Ovary (tissue), 9 donors: ENCODE measurements around the gene RPS6KA6. TPM values are rescaled to one million over a fixed set of nuclear protein-coding genes. Genes with fewer than 3 reads are reported as not detected.
"Not testable (repeated sequence)": the region's sequence is repeated elsewhere in the genome, so short reads cannot be mapped to it uniquely, and the experiment has no call there.

Source experiments
- DNase-seq, 5 donors: peaks; one replicate each; pipeline ENCODE4 v3.0.0-alpha.2; 2019 to 2020
- H3K27ac ChIP-seq, 2 donors: fragments of 200-600 bp; one replicate each; pipeline versions ENCODE4 v1.5.1 to v1.8.0; 2019 to 2022
- H3K27me3 ChIP-seq: fragments of 200-600 bp; one replicate; pipeline ENCODE4 v1.8.0; 2022
- H3K36me3 ChIP-seq: fragments of 200-600 bp; sonication (generic); one replicate; pipeline ENCODE4 v1.5.1; 2019
- H3K4me1 ChIP-seq: one replicate; pipeline ENCODE4 v1.8.1; 2013; ENCODE audit warnings: mild to moderate bottlenecking, moderate library complexity; ENCODE audit not compliant: insufficient read depth
- H3K4me3 ChIP-seq: fragments of 200-600 bp; sonication (generic); one replicate; pipeline ENCODE4 v1.5.1; 2017
- H3K9me3 ChIP-seq, 2 donors: fragments of 200-600 bp in 1 of 2; sonication (generic) in 1 of 2; one replicate each; pipeline versions ENCODE4 v1.5.1 to v1.8.1; 2013 to 2019; ENCODE audit warnings: mild to moderate bottlenecking in 1 of 2, moderate library complexity in 1 of 2
- CTCF ChIP-seq, 3 donors: fragments of 450-650 bp in 2 of 3; fragments of 200-600 bp in 1 of 3; IDR thresholded peaks; one replicate each; pipeline versions ENCODE4 v1.5.1 to v1.8.0; 2016 to 2022; ENCODE audit warnings: antibody characterized with exemption in 3 of 3, mild to moderate bottlenecking in 1 of 3
- EP300 ChIP-seq: sonication (generic); formaldehyde crosslinking; IDR thresholded peaks from one replicate; pipeline ENCODE4 v1.6.1; 2017; ENCODE audit warnings: antibody characterized with exemption
- POLR2A ChIP-seq: fragments of 450-650 bp; IDR thresholded peaks from one replicate; pipeline ENCODE4 v1.6.1; 2017; ENCODE audit warnings: antibody characterized with exemption, mild to moderate bottlenecking, moderate library complexity
- WGBS, 3 donors: extraction: QIAGEN DNeasy Blood & Tissue Kit in 1 of 3; methylation state at CpG; one replicate each; pipeline versions ENCODE4 v1.1.5 to v1.1.7; 2013 to 2017; 5-methylcytosine and 5-hydroxymethylcytosine counted together
- intact Hi-C, 4 donors: fragments of 100-400 bp; cut with DNase I; formaldehyde crosslinking; loops; one replicate each; pipeline versions ENCODE4 v1.11.0 to v1.15.1; 2022 to 2023
- polyA plus RNA-seq, 2 donors: library from polyadenylated mRNA; stranded (reverse); fragments of 200-250 nt in 1 of 2; fragments of 350-450 nt in 1 of 2; fragmentation: Illumina TruSeq in 1 of 2; extraction: RNeasy Lipid Tissue Mini Kit (QIAGEN cat#74804) in 1 of 2; gene quantifications; one replicate each; pipeline ENCODE4 v1.2.3, GENCODE V29; 2013 to 2014
- total RNA-seq, 7 donors: library from RNA; depleted of rRNA in 2 of 7; stranded (reverse); fragments of >200 nt in 2 of 7; fragmentation: NEBNext Ultra II Directional in 3 of 7; extraction: Animal tissue kit (Norgen Biotek cat#: 25700) in 3 of 7; gene quantifications; one replicate each; pipeline versions ENCODE4 v1.1.0 to v1.2.4, GENCODE V29; 2016 to 2023
- donor health status: DM: no; HTN: no; CAD: no; lungs with moderate emphysema.
- donor health status: DM: no; HTN: no; CAD: no.
- donor health status: Bipolar disorder and iron deficiency.
- donor health status: DM: yes; HTN: yes; CAD: no.
- donor health status: DM: no; HTN: no; CAD: no.
- donor health status: DM: yes; HTN: yes; CAD: no.

The RPS6KA6 gene
- total and polyA plus RNA-seq, 9 donors = 1.5 to 9.3 (median 7.4) TPM

GRCh38 chrX:84123585-84123984 lies 64.4 kb downstream of the RPS6KA6 start:
- no peak overlapping the region for H3K4me3 ChIP-seq
- 83 to 94% (median 87%) methylated on average over 4 of the region's 4 CpGs for WGBS, 3 donors
- H3K9me3 ChIP-seq = no peaks in the 10 kb centered on the region
- DNase-seq = no peak
- H3K27me3 ChIP-seq = no peaks in the 10 kb centered on the region
- no peaks in the 10 kb centered on the region for H3K4me1 ChIP-seq
- H3K27ac ChIP-seq = no peak overlapping the region
- intact Hi-C loops = no loop called here
- no peaks in the 10 kb centered on the region for H3K36me3 ChIP-seq
- no peak for TF ChIP-seq POLR2A
- no peak for TF ChIP-seq EP300
- TF ChIP-seq CTCF (IDR thresholded peaks at IDR 0.05) = no peak

GRCh38 chrX:84118769-84119168 lies 69.2 kb downstream of the RPS6KA6 start:
- DNase-seq = no peak
- no peak overlapping the region for H3K27ac ChIP-seq
- no peaks in the 10 kb centered on the region for H3K9me3 ChIP-seq
- no peak overlapping the region for H3K4me3 ChIP-seq
- no peaks in the 10 kb centered on the region for H3K27me3 ChIP-seq
- no peaks in the 10 kb centered on the region for H3K4me1 ChIP-seq
- intact Hi-C loops = no loop called here
- TF ChIP-seq EP300 (no peak), CTCF (IDR thresholded peaks at IDR 0.05) (no peak), POLR2A (no peak)
- no peaks in the 10 kb centered on the region for H3K36me3 ChIP-seq

GRCh38 chrX:84118315-84118714 lies 69.7 kb downstream of the RPS6KA6 start:
- no peaks in the 10 kb centered on the region for H3K36me3 ChIP-seq
- 57 to 71% (median 71%) methylated on average over 4 of the region's 4 CpGs for WGBS, 3 donors
- no peak for TF ChIP-seq EP300
- no peak for TF ChIP-seq CTCF (IDR thresholded peaks at IDR 0.05)
- no peak for TF ChIP-seq POLR2A
- no peak overlapping the region for H3K27ac ChIP-seq
- no peaks in the 10 kb centered on the region for H3K9me3 ChIP-seq
- no peak for DNase-seq
- H3K4me3 ChIP-seq = no peak overlapping the region
- H3K4me1 ChIP-seq = no peaks in the 10 kb centered on the region
- intact Hi-C loops = no loop called here
- H3K27me3 ChIP-seq = no peaks in the 10 kb centered on the region

- Histone ChIP-seq H3K36me3 (peaks cover 3% of the 10 kb centered on the region), H3K4me3 (no peak overlapping the region), H3K9me3 (no peaks in the 10 kb centered on the region), H3K27ac (no peak overlapping the region), H3K27me3 (no peaks in the 10 kb centered on the region), H3K4me1 (no peaks in the 10 kb centered on the region)
- TF ChIP-seq EP300 = no peak
- no peak for TF ChIP-seq CTCF (IDR thresholded peaks at IDR 0.05)
- TF ChIP-seq POLR2A = no peak
- 76 to 85% (median 80%) methylated on average over 5 of the region's 5 CpGs for WGBS, 3 donors
- no peak for DNase-seq
- intact Hi-C loops = no loop called here
These were observed 79.4 kb downstream of the RPS6KA6 start for GRCh38 chrX:84108584-84108983.

- DNase-seq = no peak
- H3K36me3 ChIP-seq = no peaks in the 10 kb centered on the region
- no peak overlapping the region for H3K27ac ChIP-seq
- H3K9me3 ChIP-seq = no peaks in the 10 kb centered on the region
- H3K4me1 ChIP-seq = no peaks in the 10 kb centered on the region
- H3K4me3 ChIP-seq = no peak overlapping the region
- intact Hi-C loops = no loop called here
- TF ChIP-seq CTCF (IDR thresholded peaks at IDR 0.05) (no peak), EP300 (no peak), POLR2A (no peak)
- H3K27me3 ChIP-seq = no peaks in the 10 kb centered on the region
- 74 to 87% (median 86%) methylated on average over 2 of the region's 2 CpGs for WGBS, 3 donors
These were observed 88.9 kb downstream of the RPS6KA6 start for GRCh38 chrX:84099120-84099519.

GRCh38 chrX:84079479-84080197 lies 108.4 kb downstream of the RPS6KA6 start:
- not testable (repeated sequence) for H3K4me1 ChIP-seq, H3K27me3 ChIP-seq, DNase-seq, H3K4me3 ChIP-seq, H3K36me3 ChIP-seq, H3K9me3 ChIP-seq, H3K27ac ChIP-seq
- intact Hi-C loops = loop anchor here in 1 of 4 donors (10.0 kb wide), 1 partner anchor 1595 kb away; no protein-coding TSS in a partner anchor
- 59 to 67% (median 62%) methylated on average over 9 of the region's 9 CpGs for WGBS, 3 donors
